Effector CD8-positive, alpha-beta T cell (primary cell): ENCODE results near the gene BRWD1.
A peak's percentile ranks its signal among the peaks of the same experiment; 100 is the strongest.

Source experiments
- DNase-seq: peaks from one replicate; lab custom pipeline; 2025; lab: John Stamatoyannopoulos, UW

The BRWD1 gene

DNA sequence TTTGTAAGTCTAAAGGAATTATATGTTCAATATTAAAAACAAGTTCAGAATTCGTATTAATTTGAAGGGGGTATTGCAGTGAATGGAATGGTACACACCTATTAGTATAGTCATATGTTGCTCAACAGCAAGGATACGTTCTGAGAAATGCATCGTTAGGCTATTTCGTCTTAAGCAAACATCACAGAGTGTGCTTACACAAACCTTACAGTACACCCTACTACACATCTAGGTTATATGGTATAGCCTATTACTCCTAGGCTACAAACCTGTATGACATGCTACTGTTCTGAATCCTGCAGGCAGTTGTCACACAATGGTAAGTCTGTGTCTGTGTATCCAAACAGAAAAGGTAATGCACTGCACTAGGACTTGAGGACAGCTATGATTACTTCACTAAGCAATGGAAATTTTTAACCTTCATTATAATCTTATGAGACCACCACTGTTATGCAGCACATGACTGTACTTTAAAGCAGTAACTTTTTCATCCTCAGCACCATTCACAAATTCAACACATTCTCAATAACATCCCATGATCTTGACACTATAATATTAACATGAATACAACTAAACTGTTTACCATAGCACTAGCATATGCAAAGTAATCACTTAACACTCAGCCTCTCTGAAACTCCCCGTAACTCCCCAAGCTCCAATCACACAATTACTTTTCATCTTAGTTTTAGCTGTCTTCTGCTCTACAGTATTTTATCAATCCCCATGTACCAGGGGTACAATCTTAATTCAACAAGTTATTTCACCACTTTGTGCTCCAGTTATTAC, 115.8 kb downstream of the BRWD1 start:
- no peak for DNase-seq

DNA sequence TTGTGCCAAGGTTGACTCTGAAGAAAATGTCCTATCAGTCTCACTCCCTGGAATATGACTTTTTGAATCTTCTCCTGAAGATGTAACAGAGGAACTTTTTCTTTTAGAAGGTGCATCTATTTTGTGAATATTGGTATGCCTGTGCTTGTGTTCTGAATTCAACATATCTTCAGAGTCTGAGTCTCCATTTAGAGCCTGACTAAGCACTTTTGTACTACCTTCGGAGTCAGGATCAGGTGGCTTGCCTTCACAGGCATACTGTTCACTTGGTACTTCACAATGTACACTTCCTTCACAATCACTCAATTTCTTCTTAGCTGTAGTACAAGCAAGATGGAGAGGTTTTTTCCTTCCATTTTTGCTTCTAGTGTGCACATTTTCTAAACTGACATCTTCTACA, 116.6 kb downstream of the BRWD1 start:
- no peak for DNase-seq

DNA sequence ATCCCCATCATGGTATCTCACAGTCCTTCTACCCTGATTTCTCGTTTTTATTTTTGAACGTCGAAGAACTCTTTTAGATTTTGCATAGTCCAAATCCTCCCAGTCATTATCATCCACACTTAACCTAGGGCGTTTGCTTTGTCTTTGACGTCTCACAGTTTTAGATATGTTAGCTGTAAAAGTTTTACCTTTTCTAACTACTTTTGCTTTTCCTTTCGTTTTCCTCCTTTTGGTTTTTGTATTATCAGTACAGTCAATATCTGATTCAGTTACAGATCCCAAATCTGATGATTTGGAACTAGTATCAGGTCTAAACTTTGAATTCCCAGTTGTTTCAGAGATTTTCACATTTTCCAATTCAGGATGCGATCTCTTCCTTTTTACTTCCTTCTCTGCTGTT, 117.1 kb downstream of the BRWD1 start:
- DNase-seq = no peak

DNA sequence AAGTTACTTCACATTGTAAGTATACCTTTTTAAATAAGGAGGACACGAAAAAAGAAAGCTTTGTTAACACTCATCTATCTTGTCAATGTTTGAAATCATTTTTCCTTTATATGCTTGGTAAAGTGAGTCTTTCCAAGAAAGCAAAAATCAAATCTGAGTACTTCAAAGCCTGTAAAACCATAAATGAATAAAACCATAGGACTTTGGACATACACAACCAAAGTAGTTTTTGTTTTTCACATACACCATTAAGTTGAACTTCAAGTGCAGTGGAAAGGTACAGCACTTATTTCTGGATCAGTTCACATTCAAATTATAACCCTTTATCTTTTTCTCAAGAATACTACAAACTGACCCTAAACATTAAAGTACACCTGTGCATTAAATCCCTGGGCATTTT, 120.1 kb downstream of the BRWD1 start:
- DNase-seq = no peak

DNA sequence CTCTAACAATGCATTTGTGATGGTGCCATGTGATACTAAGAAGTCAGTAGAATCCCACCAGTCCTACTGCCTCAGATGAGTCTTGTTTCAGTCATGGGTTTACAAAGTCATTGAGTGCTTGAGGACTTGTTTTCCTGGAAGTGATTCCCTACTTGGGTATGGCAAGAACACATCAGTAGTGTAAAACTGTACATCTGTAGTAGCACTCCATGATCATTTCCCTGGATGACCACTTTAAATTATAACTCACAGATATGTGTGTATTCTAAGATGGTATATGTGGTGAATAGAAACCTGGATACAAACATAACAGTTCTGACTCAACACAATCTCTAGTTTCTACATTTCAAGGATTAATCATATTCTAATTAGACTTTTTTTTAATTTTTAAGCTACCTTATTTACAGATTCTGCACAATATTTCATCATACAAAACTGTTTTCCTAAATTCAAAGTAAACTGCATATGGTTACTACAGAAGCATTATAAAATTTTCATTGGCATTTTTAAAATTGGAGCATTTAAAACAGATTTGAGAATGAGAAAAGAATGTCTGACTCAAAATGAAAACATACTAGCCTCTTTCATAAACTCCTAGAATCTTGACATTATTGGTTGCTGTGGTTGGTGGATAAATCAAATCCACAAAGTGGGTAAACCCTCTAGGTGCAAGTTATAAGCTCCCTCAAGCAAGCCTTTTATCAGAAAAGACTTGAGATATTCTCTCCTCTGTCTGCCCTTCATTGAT, 123.4 kb downstream of the BRWD1 start:
- no peak for DNase-seq

DNA sequence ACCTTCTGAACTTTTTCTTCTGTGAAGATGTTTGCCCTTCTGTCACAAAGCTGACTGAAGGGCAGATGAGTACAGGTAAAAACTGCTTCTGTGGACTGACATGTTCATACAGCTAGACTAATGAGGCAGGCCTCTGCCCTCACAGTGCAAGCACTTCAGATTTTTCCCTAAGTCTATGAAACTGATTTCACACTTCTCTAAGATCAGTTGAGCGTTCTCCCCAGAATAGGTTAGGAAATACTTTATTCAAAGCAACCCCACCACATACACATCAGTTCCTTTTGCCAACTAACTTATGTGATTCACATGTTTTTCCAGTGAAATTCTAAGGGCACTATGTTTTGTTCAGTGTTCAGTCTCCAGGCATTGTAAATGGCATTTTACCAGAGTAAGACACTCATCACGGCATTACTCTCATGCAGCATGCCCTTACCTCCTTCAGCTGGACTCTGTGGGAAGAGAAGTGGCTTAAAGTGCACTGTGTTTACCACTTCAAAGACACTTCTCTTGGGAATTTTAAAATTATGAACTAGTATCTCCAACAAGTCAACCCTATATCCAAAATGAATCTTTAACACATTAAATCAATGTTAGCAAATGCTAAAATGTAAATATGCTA, 124.8 kb downstream of the BRWD1 start:
- no peak for DNase-seq

DNA sequence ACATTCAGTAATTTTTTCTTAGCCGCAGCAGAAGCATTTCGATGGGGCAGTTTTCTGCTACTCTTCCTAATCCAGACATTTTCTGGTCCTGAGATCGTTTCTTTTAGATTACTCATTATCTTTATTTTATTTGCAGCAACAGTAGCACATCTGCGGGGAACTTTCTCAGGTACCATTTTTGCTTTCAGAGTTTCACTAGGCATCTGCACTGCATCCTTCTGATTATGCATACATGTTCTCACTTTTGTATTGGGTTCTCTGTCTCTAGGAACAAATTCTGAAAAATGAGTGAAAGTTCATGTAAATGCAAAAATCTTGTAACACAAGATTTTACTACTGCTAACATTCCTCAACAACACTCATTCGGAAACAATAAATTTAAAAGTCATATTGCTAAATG, 126.3 kb downstream of the BRWD1 start:
- no peak for DNase-seq

DNA sequence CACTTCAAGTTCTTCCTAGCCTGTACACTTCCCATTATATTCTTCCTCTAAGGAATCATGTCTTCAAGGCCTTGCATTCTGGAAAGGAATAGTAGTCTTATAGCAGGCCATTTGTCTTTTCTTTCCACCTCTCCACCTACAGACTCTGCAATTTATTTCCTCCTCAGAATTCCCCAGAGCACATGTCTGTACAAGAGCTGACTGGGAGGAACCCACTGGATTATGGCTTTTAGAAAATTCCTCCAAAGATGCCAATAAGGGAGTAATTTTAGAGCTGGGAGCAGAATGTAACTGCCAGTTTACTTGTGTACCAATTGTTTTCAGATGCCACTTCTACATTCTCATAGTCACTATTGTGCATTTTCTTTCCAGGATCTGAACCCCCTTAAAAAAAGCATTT, 126.8 kb downstream of the BRWD1 start:
- DNase-seq = no peak

DNA sequence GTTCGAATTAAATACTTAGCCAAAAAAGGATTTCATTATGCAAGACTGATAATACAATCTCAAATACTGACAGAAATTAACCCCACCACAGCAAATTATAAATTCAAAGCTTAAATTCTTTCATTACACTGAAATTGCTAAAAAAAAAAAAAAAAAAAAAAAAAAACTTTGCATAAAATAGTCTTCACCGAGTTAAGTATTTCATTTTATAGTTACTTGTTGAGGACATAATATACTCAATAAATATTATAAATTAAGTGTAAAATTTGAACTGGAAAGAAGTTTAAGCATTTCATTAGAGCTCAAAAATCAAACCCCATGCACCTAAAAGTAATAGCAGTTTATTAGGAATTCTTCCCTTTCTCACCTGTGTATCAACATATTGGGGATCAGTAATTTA, 128.3 kb downstream of the BRWD1 start:
- DNase-seq = no peak

DNA sequence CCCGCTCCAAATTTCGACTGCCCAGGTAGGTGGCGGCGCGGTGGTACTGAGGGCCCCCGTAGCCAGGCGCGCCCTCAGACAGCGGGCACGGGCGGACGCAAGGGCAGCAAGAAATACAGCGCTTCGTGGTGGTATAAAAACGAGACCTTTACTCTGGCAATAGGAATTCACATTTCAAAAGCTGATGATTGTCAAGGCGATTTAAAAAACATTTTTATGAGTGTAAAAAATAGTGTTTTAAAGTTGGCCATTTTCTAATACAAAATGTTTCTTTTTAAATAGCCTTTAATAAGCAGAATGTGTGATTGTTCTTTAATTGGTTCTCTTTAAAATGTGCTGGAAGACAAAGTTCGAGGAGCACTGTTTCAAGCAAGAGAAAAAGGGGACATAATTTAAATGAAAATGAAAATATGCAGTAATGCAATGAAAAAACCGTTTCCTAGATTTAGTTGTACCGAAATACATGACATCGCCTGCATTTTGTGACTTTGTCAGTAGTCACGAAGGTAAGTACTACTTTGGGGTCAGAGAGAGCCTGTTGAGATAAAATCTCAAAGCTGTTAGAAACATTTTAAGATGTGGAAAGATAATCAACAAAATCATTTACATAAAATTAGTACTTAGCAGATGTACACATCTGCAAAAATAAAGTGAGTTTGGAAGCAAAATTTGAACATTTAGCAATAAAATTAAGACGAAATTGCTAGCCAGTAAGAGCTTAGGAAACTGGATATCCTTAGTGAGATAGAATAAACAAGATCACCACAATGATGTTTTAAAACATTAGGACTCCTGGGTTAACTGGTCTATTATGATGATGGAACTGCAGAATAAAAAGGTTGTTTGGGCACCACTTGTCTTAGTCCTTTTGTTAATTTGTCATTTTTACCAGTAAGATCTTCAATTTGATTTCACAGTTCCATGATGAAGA, 129.1 kb downstream of the BRWD1 start:
- DNase-seq = no peak

DNA sequence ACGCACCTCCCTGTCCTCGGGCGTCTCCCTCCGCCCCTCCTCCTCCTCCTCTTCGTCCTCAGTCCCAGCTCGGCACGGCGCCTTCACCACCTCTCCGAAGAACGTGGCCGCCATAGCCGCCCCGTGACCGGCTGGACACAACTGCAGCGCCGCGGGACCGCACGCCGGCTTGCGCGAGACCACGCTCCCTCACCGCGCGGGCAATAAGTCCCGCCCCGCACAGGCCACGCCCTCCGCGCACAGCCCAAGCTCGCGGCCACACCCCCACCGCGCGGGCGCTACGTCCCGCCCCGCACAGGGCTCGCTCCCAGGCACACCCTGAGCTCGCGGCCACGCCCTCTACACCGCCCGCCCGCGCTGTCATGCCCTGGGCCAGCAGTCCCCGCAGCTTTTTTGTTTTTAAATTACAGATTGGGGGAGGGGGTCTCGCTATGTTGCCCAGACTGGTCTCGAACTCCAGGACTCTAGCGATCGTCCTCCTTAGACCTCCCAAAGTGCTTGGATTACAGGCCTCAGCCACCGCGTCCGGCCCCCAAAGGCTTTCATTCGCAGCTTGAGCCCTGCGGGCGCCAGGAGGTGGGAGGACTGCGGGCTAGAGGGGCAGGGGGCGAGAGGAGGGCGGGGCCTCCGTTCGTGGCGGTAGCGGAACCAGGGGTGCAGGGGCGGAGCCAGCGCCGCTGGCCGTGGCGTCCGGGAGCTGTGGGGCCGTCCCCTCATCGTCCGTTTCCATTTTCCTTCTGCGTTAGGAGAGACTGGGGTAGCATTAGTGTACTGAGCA, 130.0 kb downstream of the BRWD1 start, which contains the start of gene PSMG1:
TSS of gene PSMG1 (minus strand) at position 180 of the 778 bp plus-strand sequence. CDS start at position 114, 66 bp downstream.
- peak; percentile 88 for DNase-seq

DNA sequence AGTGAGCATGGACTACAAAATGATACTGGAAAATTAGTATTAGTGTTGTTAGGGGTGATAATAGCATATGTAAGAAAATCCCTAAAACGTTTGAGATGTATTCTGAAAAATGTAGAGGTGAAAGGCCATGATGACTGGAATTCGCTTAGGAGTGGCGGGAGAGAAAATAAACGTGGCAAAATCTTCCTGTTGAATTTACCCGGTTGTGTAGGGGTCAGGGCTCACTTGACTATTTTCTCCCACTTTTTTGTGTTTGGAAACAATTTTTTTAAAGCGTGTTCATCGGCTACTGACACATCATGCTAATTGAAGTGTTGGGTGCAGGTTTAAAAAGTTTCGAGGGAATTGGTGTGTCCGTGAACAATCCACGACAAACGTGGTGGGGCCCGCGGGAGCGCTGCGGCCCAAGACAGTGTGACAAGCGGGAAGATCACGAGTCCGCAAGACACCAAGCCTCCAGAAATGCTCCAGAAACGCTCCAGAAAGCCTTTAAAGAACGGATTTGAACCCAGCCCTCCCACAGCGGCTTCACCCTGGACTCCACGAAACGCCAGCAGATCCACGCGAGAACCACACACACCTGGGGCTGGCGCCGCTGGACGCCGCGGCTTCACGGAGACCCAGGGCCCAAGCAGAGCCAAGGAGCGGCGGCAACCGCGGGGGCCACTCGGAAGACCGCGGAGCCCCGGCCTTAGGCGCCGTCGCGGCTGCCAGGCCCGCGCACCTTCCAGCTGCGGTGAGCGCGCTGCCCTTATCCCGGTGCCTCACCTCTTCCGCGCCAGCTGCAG, 130.8 kb downstream of the BRWD1 start:
- DNase-seq = peak; percentile 22

DNA sequence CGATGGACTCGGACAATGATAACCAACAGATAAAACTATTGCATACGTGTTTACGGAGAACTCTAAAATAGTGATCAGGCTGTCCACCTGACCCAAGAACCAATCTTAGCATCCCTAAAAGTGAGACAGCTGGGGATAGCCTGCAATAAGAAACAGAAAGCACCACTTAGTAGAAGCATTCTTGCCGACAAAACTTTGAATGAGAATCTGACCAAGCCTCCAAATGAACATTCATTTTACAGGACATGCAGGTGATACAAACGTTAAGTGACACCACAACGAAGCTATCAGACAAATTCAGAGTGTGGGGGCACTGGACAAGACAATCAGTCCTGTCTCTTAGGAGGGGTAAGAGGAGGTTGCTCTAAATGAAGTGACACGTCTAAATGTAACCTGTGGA, 131.4 kb downstream of the BRWD1 start:
- DNase-seq = no peak

DNA sequence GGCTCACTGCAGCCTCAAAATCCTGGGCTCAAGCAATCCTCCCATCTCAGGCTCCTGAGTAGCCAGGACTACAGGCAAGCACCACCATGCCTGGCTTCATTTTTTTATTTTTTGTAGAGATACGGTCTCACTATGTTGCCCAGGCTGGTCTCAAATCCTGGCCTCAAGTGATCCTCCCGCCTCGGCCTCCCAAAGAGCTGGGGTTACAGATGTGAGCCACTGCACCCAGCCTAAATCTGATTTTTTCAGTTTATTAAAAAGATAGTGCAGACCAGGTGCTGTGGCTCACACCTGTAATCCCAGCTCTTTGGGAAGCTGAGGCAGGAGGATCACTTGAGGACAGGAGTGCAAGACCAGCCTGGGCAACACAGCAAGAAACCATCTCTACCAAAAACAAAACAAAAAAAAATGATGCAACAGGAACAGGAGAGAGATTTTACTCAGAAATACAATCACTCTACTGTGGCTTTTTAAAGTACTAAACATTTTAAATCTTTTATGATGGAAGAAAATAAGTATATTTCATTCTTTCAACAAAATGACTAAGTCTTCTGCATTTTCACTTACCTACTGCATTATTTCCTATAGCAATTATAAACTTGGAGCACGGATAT, 132.1 kb downstream of the BRWD1 start:
- DNase-seq = no peak

DNA sequence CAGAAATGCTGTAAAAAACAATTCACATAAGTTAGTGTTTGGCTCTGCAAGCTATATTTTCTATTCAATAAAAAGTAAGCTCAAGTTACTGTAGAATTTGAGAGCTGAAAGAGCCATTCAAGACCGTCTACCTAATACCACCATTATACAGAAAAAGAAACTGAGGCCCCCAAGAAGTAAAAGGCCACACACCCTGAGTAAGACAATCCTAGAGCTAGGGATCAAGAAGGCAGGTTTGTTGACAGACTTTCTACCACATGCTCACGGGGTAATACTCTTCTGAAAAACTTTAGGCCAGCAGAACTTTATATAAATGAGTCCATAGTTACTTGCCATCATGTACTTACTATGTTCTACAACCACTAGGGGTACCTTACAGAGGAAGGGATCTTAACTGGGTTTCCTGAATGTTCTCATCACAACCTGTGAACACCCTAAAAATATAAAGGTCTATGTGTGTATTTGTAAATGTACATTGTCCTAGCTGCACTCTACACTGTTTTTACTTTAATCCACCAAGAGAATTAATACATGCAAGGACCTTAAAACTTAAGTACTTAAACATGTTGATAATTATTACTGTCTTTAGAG, 132.9 kb downstream of the BRWD1 start:
- DNase-seq = no peak

DNA sequence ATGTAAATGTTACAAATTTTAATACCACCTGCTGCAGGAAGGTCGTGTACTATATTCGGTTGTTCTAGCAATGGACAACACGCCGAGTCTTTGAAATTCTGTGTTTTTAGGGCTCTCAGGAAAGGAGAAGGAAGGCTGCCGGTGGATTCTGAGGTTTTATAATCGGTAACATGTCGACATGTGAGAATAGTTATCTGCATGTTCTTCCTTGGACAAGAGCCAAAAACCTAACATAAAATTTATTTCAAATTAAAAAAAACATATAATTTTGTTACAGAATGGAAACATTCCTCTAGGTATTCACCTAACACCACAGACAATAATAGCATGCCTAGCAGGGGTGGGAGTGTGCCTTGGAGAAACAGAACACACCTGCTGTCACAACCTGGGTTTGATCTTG, 135.0 kb downstream of the BRWD1 start:
- no peak for DNase-seq

DNA sequence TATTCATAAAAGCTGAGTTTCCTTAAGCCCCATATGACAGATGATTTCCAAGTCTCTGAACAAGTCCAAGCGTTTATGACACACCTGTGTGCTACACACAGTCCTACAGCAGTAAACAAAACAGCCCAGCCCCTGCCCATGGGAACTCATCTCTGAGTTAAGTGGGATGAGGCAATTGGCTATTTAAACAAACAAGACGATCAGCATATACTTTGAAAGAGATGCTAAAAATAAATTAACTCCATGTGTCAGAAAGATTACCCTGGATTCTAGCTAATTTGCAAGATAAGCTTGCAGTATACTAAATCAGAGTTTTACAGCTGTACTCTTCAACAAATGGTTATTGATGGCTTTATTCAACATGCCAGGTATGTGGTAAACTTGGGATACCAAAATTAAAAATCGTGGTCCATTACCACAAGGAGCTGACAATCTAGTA, 137.1 kb downstream of the BRWD1 start:
- no peak for DNase-seq

DNA sequence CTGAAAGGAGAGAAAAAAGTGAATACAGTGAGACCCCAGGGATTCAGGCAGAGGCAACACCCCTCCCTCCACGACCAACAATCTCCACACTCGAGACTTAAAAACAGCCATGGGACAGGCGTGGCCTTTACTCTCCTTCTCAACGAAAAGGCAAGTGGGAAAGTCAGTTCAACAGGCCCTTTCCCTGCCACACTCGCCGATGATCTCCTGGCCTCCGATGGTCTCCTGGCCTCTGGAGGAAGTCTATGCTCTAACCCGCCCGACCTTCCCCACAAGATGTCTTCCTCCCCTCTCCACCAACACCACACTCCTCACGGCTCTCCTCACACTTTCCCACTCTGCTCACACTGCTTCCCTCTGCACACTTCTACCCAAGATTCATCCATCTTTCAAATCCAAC, 137.8 kb downstream of the BRWD1 start:
- DNase-seq = no peak

DNA sequence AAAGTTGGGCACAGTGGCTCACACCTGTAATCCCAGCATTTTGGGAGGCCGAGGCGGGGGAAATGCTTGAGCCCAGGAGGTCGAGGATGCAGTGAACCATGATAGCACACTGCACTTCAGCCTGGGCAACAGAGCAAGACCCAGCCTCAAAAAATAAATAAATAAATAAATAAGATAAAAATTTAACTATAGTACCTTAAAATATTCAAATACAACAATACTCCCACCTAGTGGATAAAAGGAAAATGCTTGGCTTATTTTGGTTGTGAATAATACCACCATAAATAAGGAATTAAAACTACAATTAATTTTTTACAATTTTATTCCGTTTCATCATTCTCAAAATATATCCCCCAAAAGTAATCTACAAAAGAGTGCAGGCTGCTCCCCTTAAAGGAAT, 138.3 kb downstream of the BRWD1 start:
- no peak for DNase-seq
